ENCODE measurements around the gene ISYNA1. TPM values are rescaled to one million over a fixed set of nuclear protein-coding genes. Genes with fewer than 3 reads are reported as not detected.

The ISYNA1 gene
- total and polyA plus RNA-seq, 7 donors: 6.3 to 17.0 (median 9.8) TPM

DNA sequence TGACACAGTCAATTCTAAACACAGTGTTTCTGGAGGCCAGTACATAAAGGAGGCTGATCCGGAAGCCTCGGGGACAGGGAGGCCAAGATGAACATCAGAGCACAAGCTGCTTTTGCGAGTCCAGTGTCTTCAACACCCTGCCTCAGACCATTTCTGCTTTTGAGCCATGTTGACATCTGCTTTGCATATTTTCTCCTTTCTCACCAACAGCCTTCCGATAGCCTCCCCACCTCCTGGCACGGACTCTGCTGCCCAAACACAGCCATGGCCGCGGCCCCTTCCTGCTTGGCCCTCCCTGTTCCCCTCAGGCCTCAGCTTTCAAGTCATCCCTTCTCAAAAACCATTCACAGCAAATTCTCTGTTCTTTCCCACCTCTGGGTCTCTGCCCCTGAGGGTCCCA lies 44.1 kb downstream of the ISYNA1 start:
- peak overlapping the region; percentile 25 for H3K4me3 ChIP-seq
- H3K27me3 ChIP-seq (ENCODE audit: insufficient read depth in 3 of 3, low read length in 2 of 3): peaks cover 0 to 2% (median 0%) of the 10 kb centered on the region in 3 donors
- 58 to 71% (median 68%) methylated on average over 7 of the region's 7 CpGs for WGBS, 3 donors
- DNase-seq (no peak), ATAC-seq (no peak)
- H3K36me3 ChIP-seq (ENCODE audit: insufficient read depth in 1 of 2, low read depth in 1 of 2): no peaks in the 10 kb centered on the region
- intact Hi-C loops (cut with DNase I): no loop called here
- peaks cover 8% of the 10 kb centered on the region for H3K4me1 ChIP-seq
- no peak for TF ChIP-seq CTCF (IDR thresholded peaks at IDR 0.05)
- no peaks in the 10 kb centered on the region for H3K9me3 ChIP-seq
- H3K27ac ChIP-seq: no peak overlapping the region

GRCh38 chr19:18392926-18393325 lies 45.0 kb downstream of the ISYNA1 start:
- intact Hi-C loops (cut with DNase I): no loop called here
- peaks cover 15% of the 10 kb centered on the region for H3K4me1 ChIP-seq
- no peak for DNase-seq
- no peaks in the 10 kb centered on the region for H3K36me3 ChIP-seq (ENCODE audit: insufficient read depth in 1 of 2, low read depth in 1 of 2)
- H3K9me3 ChIP-seq: no peaks in the 10 kb centered on the region
- WGBS, 3 donors: 82 to 90% (median 86%) methylated on average over 5 of the region's 5 CpGs
- no peaks in the 10 kb centered on the region for H3K27me3 ChIP-seq (ENCODE audit: insufficient read depth in 3 of 3, low read length in 2 of 3)
- no peak overlapping the region for H3K4me3 ChIP-seq
- TF ChIP-seq CTCF (IDR thresholded peaks at IDR 0.05): no peak
- no peak overlapping the region for H3K27ac ChIP-seq
- no peak for ATAC-seq

DNA sequence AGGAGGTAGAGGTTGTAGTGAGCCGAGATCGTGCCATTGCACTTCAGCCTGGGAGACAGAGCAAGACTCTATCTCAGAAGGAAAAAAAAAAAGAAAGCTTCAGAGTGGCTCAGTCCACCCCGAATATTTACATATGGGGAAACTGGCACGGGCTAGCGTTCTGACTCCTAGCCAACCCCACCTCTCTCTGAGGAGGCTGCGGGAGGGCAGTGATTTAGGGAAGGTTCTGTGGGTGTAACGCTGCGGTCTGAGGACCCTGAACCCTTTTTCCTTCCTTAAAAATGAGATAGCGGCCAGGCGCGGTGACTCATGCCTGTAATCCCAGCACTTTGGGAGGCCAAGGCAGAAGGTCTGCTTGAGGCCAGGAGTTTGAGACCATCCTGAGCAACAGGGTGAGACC lies 45.5 kb downstream of the ISYNA1 start:
- Histone ChIP-seq H3K27ac (no peak overlapping the region), H3K36me3 (ENCODE audit: insufficient read depth in 1 of 2, low read depth in 1 of 2) (no peaks in the 10 kb centered on the region), H3K9me3 (no peaks in the 10 kb centered on the region), H3K27me3 (ENCODE audit: insufficient read depth in 3 of 3, low read length in 2 of 3) (no peaks in the 10 kb centered on the region), H3K4me1 (peaks cover 16% of the 10 kb centered on the region), H3K4me3 (no peak overlapping the region)
- TF ChIP-seq CTCF (IDR thresholded peaks at IDR 0.05): no peak
- DNase-seq (no peak), ATAC-seq (no peak)
- 76 to 82% (median 78%) methylated on average over 11 of the region's 11 CpGs for WGBS, 3 donors
- intact Hi-C loops (cut with DNase I): no loop called here

- DNase-seq (no peak), ATAC-seq (no peak)
- Histone ChIP-seq H3K27me3 (ENCODE audit: insufficient read depth in 3 of 3, low read length in 2 of 3) (no peaks in the 10 kb centered on the region), H3K36me3 (ENCODE audit: insufficient read depth in 1 of 2, low read depth in 1 of 2) (no peaks in the 10 kb centered on the region), H3K9me3 (no peaks in the 10 kb centered on the region), H3K4me1 (peaks cover 14% of the 10 kb centered on the region), H3K27ac (no peak overlapping the region), H3K4me3 (no peak overlapping the region)
- intact Hi-C loops (cut with DNase I): no loop called here
- no peak for TF ChIP-seq CTCF (IDR thresholded peaks at IDR 0.05)
- WGBS, 3 donors: 80 to 86% (median 84%) methylated on average over 8 to 9 of the region's 9 CpGs
These were observed 46.3 kb downstream of the ISYNA1 start for GRCh38 chr19:18391509-18392075.
